ENCODE results near the gene CHRNB4.

GRCh38 chr15:78574944-78575343, 66.1 kb downstream of the CHRNB4 start:
- no peak for TF ChIP-seq CTCF (IDR thresholded peaks at IDR 0.05; ENCODE audit: insufficient read depth, low read length)
- TF ChIP-seq SPI1 (IDR thresholded peaks at IDR 0.05; ENCODE audit: borderline replicate concordance, low read depth), result no peak
